ENCODE results near the gene OSTF1.

GRCh38 chr9:75039009-75039408, 49.3 kb upstream of the OSTF1 start:
- TF ChIP-seq ZNF274 (IDR thresholded peaks at IDR 0.05; ENCODE audit: low read depth, low read length) (no peak), YY1 (IDR thresholded peaks at IDR 0.05; ENCODE audit: insufficient read depth, insufficient read length) (no peak)
